ENCODE data around the gene PIGZ. TPM values are rescaled to one million over a fixed set of nuclear protein-coding genes. Genes with fewer than 3 reads are reported as not detected.

Gene PIGZ
- total RNA-seq, 3 donors from 2014 or later = 10.5 to 14.4 (median 12.0) TPM

DNA sequence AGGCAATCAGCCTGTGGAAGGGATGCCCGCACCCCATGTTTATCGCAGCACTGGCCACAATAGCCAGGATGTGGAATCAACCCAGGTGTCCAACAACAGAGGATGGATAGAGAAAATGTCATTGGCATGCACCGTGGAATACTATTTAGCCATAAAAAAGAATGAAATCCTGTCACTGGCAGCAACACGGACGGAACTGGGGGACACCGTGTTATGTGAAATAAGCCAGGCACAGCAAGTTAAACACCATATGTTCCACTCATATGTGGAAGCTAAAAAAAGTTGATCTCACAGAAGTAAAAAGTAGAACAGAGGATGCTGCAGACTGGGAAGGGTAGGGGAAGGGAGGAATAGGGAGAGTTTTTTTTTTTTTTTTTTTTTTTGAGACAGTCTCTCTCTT lies 45.4 kb upstream of the PIGZ start:
- no peak for TF ChIP-seq POLR2A (IDR thresholded peaks at IDR 0.05)
- TF ChIP-seq, protein P1, sequence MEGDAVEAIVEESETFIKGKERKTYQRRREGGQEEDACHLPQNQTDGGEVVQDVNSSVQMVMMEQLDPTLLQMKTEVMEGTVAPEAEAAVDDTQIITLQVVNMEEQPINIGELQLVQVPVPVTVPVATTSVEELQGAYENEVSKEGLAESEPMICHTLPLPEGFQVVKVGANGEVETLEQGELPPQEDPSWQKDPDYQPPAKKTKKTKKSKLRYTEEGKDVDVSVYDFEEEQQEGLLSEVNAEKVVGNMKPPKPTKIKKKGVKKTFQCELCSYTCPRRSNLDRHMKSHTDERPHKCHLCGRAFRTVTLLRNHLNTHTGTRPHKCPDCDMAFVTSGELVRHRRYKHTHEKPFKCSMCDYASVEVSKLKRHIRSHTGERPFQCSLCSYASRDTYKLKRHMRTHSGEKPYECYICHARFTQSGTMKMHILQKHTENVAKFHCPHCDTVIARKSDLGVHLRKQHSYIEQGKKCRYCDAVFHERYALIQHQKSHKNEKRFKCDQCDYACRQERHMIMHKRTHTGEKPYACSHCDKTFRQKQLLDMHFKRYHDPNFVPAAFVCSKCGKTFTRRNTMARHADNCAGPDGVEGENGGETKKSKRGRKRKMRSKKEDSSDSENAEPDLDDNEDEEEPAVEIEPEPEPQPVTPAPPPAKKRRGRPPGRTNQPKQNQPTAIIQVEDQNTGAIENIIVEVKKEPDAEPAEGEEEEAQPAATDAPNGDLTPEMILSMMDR (IDR thresholded peaks at IDR 0.05) = no peak
- no peak for TF ChIP-seq POLR2AphosphoS5 (IDR thresholded peaks at IDR 0.05)
- DNase-seq (ENCODE audit: low spot score in 2 of 2) = no peak
- Histone ChIP-seq H3K27me3 (no peaks in the 10 kb centered on the region), H3K36me3 (no peaks in the 10 kb centered on the region), H3K27ac (no peak overlapping the region), H3K4me1 (no peaks in the 10 kb centered on the region), H3K4me3 (no peak overlapping the region), H3K9me3 (no peaks in the 10 kb centered on the region)
- intact Hi-C loops (cut with DNase I; ENCODE audit: low total_unique reads) = no loop called here

- no peaks in the 10 kb centered on the region for H3K9me3 ChIP-seq
- TF ChIP-seq, protein P1 (IDR thresholded peaks at IDR 0.05) = no peak
- TF ChIP-seq POLR2AphosphoS5 (IDR thresholded peaks at IDR 0.05) (no peak), POLR2A (IDR thresholded peaks at IDR 0.05) (no peak)
Measured at GRCh38 chr3:197012540-197012883, 43.9 kb upstream of the PIGZ start.

DNA sequence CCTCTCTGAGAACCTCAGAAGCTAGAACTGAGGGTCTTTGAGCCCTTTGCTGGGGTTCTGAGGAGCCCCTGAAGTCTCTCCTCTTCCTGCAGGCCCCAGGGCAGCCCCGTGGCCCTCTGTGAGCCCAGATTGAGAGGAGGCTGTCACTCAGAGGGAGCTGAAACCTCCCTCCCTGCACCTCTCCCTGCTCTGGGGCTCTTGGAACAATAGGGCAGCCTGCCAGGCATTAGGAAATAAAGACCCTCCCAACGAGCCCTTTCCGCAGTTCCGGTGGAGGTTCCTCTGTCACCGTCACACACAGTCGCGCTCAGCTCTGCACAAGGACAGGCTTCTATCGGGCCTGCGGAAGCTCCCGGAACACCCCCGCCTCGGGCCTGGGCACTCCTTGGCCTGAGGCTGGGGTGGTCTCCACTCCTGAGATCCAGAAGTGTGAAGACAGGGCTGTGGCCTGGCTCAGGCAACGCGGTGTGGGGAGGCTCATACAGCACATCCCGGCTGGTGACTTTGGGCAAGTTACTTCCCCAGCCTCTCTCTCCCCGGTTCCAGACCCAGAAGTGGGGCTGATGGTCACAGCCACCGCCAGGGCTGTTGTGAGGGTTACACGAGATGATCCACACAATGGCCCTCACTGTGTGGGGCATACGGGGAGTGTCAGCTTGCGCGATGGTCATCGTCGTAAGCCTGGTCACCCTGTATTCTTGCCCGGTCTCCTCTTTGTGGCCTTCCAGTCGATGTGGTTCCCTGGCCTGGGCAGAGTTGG lies 43.3 kb upstream of the PIGZ start:
- no peak for DNase-seq (ENCODE audit: low spot score in 2 of 2)
- H3K9me3 ChIP-seq = no peaks in the 10 kb centered on the region
- no peak overlapping the region for H3K4me3 ChIP-seq
- no peaks in the 10 kb centered on the region for H3K27me3 ChIP-seq
- H3K36me3 ChIP-seq = no peaks in the 10 kb centered on the region
- H3K27ac ChIP-seq = no peak overlapping the region
- TF ChIP-seq, protein P1 (IDR thresholded peaks at IDR 0.05) = no peak
- TF ChIP-seq POLR2AphosphoS5 (IDR thresholded peaks at IDR 0.05) (no peak), POLR2A (IDR thresholded peaks at IDR 0.05) (no peak)
- no peaks in the 10 kb centered on the region for H3K4me1 ChIP-seq
- intact Hi-C loops (cut with DNase I; ENCODE audit: low total_unique reads) = no loop called here

More at GRCh38 chr3:197012540-197012883, 43.9 kb upstream of the PIGZ start:
- intact Hi-C loops (cut with DNase I; ENCODE audit: low total_unique reads) = no loop called here
- H3K27ac ChIP-seq = no peak overlapping the region
- H3K27me3 ChIP-seq = no peaks in the 10 kb centered on the region
- no peaks in the 10 kb centered on the region for H3K4me1 ChIP-seq
- H3K36me3 ChIP-seq = no peaks in the 10 kb centered on the region
- no peak for DNase-seq (ENCODE audit: low spot score in 2 of 2)
- no peak overlapping the region for H3K4me3 ChIP-seq

GRCh38 chr3:197010556-197011351 lies 42.1 kb upstream of the PIGZ start:
- no peak overlapping the region for H3K27ac ChIP-seq
- no peaks in the 10 kb centered on the region for H3K9me3 ChIP-seq
- TF ChIP-seq POLR2A (IDR thresholded peaks at IDR 0.05) (no peak), POLR2AphosphoS5 (IDR thresholded peaks at IDR 0.05) (no peak)
- TF ChIP-seq, protein P1 (IDR thresholded peaks at IDR 0.05) = no peak
- intact Hi-C loops (cut with DNase I; ENCODE audit: low total_unique reads) = no loop called here
- no peaks in the 10 kb centered on the region for H3K36me3 ChIP-seq
- DNase-seq (ENCODE audit: low spot score in 2 of 2) = no peak
- H3K27me3 ChIP-seq = no peaks in the 10 kb centered on the region
- no peaks in the 10 kb centered on the region for H3K4me1 ChIP-seq
- no peak overlapping the region for H3K4me3 ChIP-seq

DNA sequence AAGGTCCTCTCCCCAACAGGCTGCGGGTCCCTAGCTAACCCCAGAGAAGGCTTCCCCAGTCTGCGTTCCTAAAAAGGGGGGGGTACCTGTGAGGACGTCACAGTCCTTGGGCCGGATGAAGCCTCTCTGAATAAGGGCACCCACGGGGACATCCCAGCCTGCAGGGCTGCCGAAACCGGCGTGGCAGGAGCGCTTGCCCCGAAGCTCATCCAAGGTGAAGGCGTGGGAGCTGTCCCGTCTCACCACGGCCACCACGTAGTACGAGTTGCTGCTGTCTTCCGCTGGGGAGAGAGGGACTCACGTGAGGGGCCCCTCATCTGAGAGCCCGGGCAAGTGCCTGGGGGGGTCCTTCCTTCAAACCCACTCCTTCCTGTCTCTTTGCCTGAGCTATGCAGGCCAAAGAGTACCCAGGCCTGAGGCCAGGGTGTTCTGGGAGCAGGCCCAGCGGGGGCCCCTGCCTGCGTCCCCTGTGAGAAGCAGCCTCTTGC lies 40.9 kb upstream of the PIGZ start:
- no peak for TF ChIP-seq POLR2A (IDR thresholded peaks at IDR 0.05)
- TF ChIP-seq, protein P1 (IDR thresholded peaks at IDR 0.05) = no peak
- TF ChIP-seq POLR2AphosphoS5 (IDR thresholded peaks at IDR 0.05) = no peak
- intact Hi-C loops (cut with DNase I; ENCODE audit: low total_unique reads) = no loop called here
- no peak for DNase-seq (ENCODE audit: low spot score in 2 of 2)
- no peaks in the 10 kb centered on the region for H3K27me3 ChIP-seq
- peak overlapping the region in 1 of 2 donors; percentile 33 for H3K27ac ChIP-seq
- H3K36me3 ChIP-seq = no peaks in the 10 kb centered on the region
- H3K4me1 ChIP-seq = no peaks in the 10 kb centered on the region
- H3K9me3 ChIP-seq = no peaks in the 10 kb centered on the region
- no peak overlapping the region for H3K4me3 ChIP-seq
